Measurements from ENCODE around the gene C7orf57.
"Not testable (repeated sequence)": the region's sequence is repeated elsewhere in the genome, so short reads cannot be mapped to it uniquely, and the experiment has no call there.

Gene C7orf57

DNA sequence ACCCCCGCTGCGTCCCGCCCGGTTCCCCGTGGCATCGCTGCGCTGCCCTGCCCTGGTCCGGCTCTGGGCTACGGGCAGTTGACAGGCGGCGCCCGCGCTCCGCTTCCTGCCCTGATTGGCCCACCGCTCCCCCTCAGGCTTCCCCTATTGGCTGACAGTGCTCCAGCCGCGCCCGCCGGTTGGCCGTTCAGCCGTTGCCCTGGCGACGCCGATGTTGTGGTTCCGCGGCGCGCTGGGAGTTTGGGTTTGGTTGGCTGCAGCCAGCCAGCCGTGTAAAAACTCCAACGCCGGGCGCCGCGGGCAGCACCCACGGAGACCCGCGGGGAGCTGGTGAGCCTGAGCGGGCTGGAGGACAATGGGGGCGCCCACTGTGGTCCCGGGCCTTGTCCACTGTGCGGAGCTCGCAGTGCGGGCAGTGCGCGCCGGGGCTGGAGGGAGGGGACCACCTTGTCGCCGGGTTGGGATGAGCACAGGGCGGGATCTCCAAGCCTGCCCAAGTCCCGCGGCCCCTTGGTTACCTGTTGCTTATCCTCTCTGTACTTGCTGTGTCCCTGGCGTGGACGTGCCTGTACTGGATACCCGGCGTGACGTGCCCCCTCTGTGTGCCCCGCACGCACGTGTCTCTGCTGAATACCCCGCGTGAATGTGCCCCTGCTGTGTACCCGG is at the start of gene C7orf57:
Gene C7orf57, plus strand, starts transcription at position 243 of the 666 bp plus-strand sequence. CDS start 766 bp downstream, outside the sequence.
- peak within 1 kb of the TSS; percentile 82 for H3K4me3 ChIP-seq
- peak; percentile 91 for DNase-seq (ENCODE audit: low spot score)
- H3K27ac ChIP-seq: no peak within 1 kb of the TSS
- TF ChIP-seq, protein P1, sequence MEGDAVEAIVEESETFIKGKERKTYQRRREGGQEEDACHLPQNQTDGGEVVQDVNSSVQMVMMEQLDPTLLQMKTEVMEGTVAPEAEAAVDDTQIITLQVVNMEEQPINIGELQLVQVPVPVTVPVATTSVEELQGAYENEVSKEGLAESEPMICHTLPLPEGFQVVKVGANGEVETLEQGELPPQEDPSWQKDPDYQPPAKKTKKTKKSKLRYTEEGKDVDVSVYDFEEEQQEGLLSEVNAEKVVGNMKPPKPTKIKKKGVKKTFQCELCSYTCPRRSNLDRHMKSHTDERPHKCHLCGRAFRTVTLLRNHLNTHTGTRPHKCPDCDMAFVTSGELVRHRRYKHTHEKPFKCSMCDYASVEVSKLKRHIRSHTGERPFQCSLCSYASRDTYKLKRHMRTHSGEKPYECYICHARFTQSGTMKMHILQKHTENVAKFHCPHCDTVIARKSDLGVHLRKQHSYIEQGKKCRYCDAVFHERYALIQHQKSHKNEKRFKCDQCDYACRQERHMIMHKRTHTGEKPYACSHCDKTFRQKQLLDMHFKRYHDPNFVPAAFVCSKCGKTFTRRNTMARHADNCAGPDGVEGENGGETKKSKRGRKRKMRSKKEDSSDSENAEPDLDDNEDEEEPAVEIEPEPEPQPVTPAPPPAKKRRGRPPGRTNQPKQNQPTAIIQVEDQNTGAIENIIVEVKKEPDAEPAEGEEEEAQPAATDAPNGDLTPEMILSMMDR (IDR thresholded peaks at IDR 0.05): no peak

DNA sequence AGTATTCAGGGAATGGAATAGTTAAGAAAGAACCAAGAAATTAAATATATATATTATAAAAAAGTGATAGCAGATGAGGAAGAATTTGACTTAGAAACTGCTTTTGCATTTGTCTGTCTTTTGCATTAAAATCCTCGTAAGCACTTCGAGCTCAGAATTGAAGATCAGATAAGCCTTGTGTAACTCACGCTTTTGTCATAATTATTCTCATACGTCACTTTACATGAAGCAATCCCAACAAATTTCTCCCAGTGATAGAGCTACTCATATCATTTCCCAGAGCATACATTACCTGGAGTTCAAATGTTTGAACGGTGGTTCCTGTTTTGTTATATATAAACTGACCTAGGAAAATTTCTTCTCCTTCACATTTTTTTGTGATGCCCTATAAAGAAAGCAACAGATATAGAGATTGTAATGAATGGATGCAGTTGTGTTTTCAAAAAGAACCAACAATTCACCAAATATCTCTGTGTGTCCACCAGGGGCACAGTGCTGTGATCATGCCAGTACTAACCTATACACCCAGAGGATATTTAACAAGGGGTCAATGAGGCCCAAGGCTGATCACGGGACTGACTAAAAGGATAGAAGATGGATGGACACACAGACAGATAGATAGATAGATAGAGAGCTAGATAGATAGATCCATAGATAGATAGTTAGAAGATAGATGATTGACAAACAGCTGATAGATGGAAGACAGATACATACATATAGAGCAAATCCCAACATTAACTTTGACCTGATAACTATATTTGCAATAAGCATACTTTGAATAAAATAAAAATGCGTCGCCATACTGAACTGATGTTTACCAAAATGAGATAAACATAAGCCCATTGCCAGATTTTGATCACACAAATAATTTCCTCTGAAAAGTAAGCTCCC is 46.6 kb upstream of the C7orf57 start:
- no peak overlapping the region for H3K27ac ChIP-seq
- TF ChIP-seq, protein P1 (IDR thresholded peaks at IDR 0.05): no peak
- no peak for DNase-seq (ENCODE audit: low spot score)
- no peak overlapping the region for H3K4me3 ChIP-seq

DNA sequence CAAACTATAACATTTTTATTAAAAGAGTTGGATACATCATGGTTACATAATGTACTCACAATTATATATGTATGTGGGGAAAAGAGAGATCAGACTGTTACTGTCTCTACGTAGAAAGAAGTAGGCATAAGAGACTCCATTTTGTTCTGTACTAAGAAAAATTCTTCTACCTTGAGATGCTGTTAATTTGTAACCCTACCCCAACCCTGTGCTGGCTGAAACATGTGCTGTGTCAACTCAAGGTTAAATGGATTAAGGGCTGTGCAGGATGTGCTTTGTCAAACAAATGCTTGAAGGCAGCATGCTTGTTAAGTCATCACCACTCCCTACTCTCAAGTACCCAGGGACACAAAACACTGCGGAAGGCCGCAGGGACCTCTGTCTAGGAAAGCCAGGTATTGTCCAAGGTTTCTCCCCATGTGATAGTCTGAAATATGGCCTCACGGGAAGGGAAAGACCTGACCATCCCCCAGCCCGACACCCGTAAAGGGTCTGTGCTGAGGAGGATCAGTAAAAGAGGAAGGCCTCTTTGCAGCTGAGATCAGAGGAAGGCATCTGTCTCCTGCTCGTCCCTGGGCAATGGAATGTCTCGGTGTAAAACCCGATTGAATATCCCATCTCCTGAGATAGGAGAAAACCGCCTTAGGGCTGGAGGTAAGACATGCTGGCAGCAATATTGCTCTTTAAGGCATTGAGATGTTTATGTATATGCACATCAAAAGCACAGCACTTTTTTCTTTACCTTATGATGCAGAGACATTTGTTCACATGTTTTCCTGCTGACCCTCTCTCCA is 45.5 kb upstream of the C7orf57 start:
- H3K27ac ChIP-seq; H3K4me3 ChIP-seq; DNase-seq (ENCODE audit: low spot score): not testable (repeated sequence)

DNA sequence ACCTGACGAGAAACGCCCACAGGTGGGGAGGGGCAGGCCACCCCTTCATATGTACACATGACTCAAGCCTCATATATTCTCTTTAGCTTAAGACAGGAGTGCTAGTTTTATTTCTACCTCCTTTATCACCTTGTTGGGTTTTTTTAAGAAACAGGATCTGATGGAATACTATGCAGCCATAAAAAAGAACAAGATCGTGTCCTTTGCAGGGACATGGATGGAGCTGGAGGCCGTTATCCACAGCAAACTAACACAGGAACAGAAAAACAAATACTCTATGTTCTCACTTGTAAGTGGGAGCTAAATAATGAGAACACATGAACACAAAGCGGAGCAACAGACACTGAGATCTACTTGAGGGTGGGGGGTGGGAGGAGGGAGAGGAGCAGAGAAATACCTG is 44.8 kb upstream of the C7orf57 start:
- no peak overlapping the region for H3K4me3 ChIP-seq
- TF ChIP-seq, protein P1 (IDR thresholded peaks at IDR 0.05): no peak
- DNase-seq (ENCODE audit: low spot score): no peak
- H3K27ac ChIP-seq: no peak overlapping the region

DNA sequence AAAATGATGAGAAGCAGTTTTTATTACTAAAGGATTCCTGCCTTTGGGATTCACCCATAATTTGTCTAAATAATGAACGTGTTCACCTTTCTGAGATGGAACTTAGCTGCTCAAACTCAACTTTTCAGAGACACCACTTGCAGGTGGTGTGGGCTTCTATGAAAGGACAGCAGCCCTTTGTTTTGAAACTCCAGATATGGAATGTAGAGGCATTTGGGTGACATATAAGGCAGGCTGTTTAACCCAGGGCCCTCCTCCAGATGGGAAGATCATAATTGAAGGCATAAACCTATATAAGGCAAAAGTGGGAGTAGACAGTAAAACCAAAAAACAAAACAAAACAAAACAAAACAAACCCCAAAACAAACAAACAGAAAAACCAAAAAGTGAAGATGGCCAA is 44.1 kb upstream of the C7orf57 start:
- DNase-seq (ENCODE audit: low spot score): no peak
- TF ChIP-seq, protein P1 (IDR thresholded peaks at IDR 0.05): no peak
- H3K27ac ChIP-seq: no peak overlapping the region
- H3K4me3 ChIP-seq: peak overlapping the region; percentile 71

DNA sequence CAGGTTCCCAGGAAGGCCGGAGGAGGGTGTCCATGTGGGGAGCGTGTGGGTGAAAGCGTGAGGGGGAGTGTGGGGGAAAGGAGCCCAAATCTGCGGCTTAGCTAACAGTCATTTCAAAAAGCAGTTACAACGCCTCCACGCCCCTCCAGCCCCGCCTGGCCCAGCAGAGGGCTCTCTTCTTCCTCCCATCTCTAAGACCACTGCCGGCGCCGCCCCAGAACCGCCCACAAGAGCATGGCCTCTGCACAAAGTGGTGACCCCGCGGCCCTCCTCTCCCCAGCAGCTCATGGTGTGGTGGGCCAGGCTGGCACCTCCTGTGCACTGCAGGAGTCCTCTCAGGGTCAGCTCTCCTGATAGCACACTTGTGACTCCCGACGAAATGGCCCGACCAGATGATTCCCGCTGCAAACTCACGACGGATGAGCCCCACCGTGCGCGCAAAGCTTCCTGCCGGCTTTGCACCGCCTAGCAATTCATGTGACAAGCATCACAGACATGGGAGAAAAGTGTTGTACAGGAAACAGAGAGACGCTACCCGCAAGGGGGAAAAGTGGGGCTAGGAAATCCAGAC is 43.5 kb upstream of the C7orf57 start:
- peak; percentile 79 for DNase-seq (ENCODE audit: low spot score)
- peak overlapping the region in 1 of 2 donors; percentile 69 for H3K27ac ChIP-seq
- peak overlapping the region; percentile 71 for H3K4me3 ChIP-seq
- TF ChIP-seq, protein P1 (IDR thresholded peaks at IDR 0.05): peak; percentile 38

DNA sequence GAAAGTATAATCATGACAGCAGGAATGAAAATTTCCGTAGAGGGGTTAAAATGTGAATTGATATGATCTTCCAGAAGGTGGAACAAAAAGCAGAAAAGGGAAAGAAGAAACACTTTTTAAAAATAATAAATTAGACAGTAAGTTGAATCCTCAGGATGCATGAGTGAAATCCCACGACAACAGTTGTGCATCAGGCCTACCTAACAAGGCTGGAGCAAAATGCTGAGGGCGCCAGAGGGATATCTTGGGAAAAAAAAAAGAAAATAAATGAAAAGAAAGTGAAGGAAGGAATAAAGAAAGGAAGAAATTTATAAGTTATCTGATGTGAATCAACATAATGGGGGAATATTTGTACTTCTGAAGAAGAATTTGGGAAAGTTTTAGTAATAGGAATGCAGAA is 42.9 kb upstream of the C7orf57 start:
- TF ChIP-seq, protein P1 (IDR thresholded peaks at IDR 0.05): no peak
- Histone ChIP-seq H3K27ac (no peak overlapping the region), H3K4me3 (no peak overlapping the region)
- DNase-seq (ENCODE audit: low spot score): no peak
